HUES6 (cell line): Measurements from ENCODE around the gene BTBD9.

Experiments used
- H3K27ac ChIP-seq: 2 replicates; pipeline ENCODE4 v1.7.0; 2013; ENCODE audit warnings: low read depth, mild to moderate bottlenecking, low read length, inconsistent platforms
- H3K27me3 ChIP-seq: 2 replicates; pipeline ENCODE4 v1.6.1; 2013; ENCODE audit warnings: low read length; ENCODE audit not compliant: control insufficient read depth, insufficient read depth
- H3K36me3 ChIP-seq: 2 replicates; pipeline ENCODE4 v1.6.1; 2013; ENCODE audit warnings: low read length; ENCODE audit not compliant: control insufficient read depth, insufficient read depth
- H3K4me1 ChIP-seq: 2 replicates; pipeline ENCODE4 v1.6.1; 2013; ENCODE audit warnings: low read length; ENCODE audit not compliant: control insufficient read depth, insufficient read depth
- H3K4me3 ChIP-seq: 2 replicates; pipeline ENCODE4 v1.5.1; 2013; ENCODE audit warnings: low read depth, low read length
- H3K9ac ChIP-seq: one replicate; pipeline ENCODE4 v1.6.1; 2013; ENCODE audit warnings: mild to moderate bottlenecking, low read length
- H3K9me3 ChIP-seq: 2 replicates; pipeline ENCODE4 v1.6.1; 2013; ENCODE audit warnings: low read depth, low read length; ENCODE audit not compliant: control insufficient read depth, insufficient read depth

The BTBD9 gene

GRCh38 chr6:38346291-38347079 is 293.2 kb downstream of the BTBD9 start:
- Histone ChIP-seq H3K4me1 (peaks cover 23% of the 10 kb centered on the region), H3K27ac (no peak overlapping the region), H3K36me3 (no peaks in the 10 kb centered on the region), H3K9ac (no peak overlapping the region), H3K27me3 (no peaks in the 10 kb centered on the region), H3K4me3 (no peak overlapping the region), H3K9me3 (no peaks in the 10 kb centered on the region)

- peaks cover 17% of the 10 kb centered on the region for H3K4me1 ChIP-seq
- no peak overlapping the region for H3K27ac ChIP-seq
- no peak overlapping the region for H3K4me3 ChIP-seq
- no peaks in the 10 kb centered on the region for H3K27me3 ChIP-seq
- no peaks in the 10 kb centered on the region for H3K36me3 ChIP-seq
- H3K9me3 ChIP-seq = no peaks in the 10 kb centered on the region
- no peak overlapping the region for H3K9ac ChIP-seq
Observed at GRCh38 chr6:38345586-38345985, 294.1 kb downstream of the BTBD9 start.

GRCh38 chr6:38341496-38341895 is 298.2 kb downstream of the BTBD9 start:
- H3K4me1 ChIP-seq = peaks cover 8% of the 10 kb centered on the region
- H3K9ac ChIP-seq = no peak overlapping the region
- no peaks in the 10 kb centered on the region for H3K27me3 ChIP-seq
- no peak overlapping the region for H3K27ac ChIP-seq
- no peak overlapping the region for H3K4me3 ChIP-seq
- H3K9me3 ChIP-seq = no peaks in the 10 kb centered on the region
- H3K36me3 ChIP-seq = no peaks in the 10 kb centered on the region

- no peaks in the 10 kb centered on the region for H3K27me3 ChIP-seq
- H3K27ac ChIP-seq = no peak overlapping the region
- H3K9me3 ChIP-seq = no peaks in the 10 kb centered on the region
- no peak overlapping the region for H3K9ac ChIP-seq
- no peak overlapping the region for H3K4me3 ChIP-seq
- H3K36me3 ChIP-seq = no peaks in the 10 kb centered on the region
- peaks cover 5% of the 10 kb centered on the region for H3K4me1 ChIP-seq
Observed at GRCh38 chr6:38339914-38340313, 299.8 kb downstream of the BTBD9 start.

- Histone ChIP-seq H3K4me3 (no peak overlapping the region), H3K4me1 (peaks cover 5% of the 10 kb centered on the region), H3K27ac (no peak overlapping the region), H3K9me3 (peaks cover 13% of the 10 kb centered on the region; the same call in 1 of the 2 replicates), H3K36me3 (no peaks in the 10 kb centered on the region), H3K9ac (no peak overlapping the region), H3K27me3 (no peaks in the 10 kb centered on the region)
Observed at GRCh38 chr6:38337819-38338465, 301.8 kb downstream of the BTBD9 start.

DNA sequence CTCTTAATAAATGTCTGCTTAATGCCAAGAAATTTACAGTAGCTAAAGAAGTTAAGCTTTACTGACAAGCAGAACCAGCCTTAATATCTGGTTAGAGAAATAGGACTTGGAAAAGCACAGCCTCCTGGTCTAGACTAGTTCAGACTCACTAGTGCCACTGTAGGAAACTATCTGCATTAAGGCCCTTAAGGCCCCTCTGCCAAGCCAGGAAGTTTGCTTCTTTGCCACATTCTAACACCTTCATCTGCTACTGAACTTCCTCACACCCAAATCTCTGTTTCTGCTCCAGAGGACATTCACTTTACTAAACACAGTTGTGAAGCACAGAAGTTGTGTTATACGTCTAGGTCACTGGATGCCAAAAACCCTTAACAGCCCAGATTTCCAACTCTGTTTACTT is 302.8 kb downstream of the BTBD9 start:
- H3K27ac ChIP-seq = no peak overlapping the region
- H3K36me3 ChIP-seq = no peaks in the 10 kb centered on the region
- H3K9me3 ChIP-seq = peaks cover 14% of the 10 kb centered on the region; the same call in 1 of the 2 replicates
- no peak overlapping the region for H3K4me3 ChIP-seq
- peaks cover 5% of the 10 kb centered on the region for H3K4me1 ChIP-seq
- no peak overlapping the region for H3K9ac ChIP-seq
- no peaks in the 10 kb centered on the region for H3K27me3 ChIP-seq

DNA sequence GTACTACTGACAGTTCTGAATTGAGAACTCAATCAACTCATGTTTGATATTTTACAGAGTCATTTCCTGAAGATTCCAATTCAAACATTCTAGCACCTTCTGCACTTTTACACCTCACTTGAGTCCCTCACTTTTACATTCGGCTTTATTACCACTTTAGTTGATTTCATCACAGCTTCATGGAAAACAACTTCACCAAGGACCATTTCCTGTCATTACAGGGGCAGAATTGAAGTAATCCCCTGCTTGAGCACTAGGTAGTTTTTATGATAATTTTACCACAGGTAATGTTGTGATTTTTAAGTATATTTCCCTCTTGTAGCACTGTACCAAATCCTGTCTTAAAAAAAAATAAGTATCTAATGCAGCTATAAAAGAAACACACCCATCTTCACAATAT is 312.9 kb downstream of the BTBD9 start:
- no peak overlapping the region for H3K9ac ChIP-seq

DNA sequence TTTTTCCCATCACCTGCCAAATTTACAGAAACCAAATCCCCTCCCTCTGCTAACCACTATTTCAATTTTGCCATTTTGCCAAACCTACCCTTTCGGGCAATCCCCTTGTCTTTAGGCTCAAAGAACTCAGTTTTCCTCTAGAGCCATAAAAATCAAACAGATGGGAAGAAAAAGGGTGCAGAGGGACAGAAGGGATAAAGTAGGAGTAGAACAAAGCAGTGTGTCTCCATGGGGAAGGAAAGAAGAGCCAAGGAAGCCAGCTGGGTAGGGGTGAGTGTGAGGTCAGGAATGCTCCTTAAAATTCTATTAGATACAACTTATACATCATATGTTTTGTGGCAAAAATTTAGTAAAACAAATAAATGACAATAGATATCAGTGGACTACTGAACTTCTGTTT is 316.5 kb downstream of the BTBD9 start:
- no peaks in the 10 kb centered on the region for H3K27me3 ChIP-seq
- no peak overlapping the region for H3K4me3 ChIP-seq
- no peak overlapping the region for H3K9ac ChIP-seq
- H3K27ac ChIP-seq = no peak overlapping the region
- peaks cover 11% of the 10 kb centered on the region; the same call in 1 of the 2 replicates for H3K4me1 ChIP-seq
- no peaks in the 10 kb centered on the region for H3K9me3 ChIP-seq
- no peaks in the 10 kb centered on the region for H3K36me3 ChIP-seq

More for the DNA sequence above, 312.9 kb downstream of the BTBD9 start:
- H3K36me3 ChIP-seq = no peaks in the 10 kb centered on the region
- H3K9me3 ChIP-seq = no peaks in the 10 kb centered on the region
- H3K27me3 ChIP-seq = no peaks in the 10 kb centered on the region
- H3K27ac ChIP-seq = no peak overlapping the region
- H3K4me1 ChIP-seq = peaks cover 4% of the 10 kb centered on the region; the same call in 1 of the 2 replicates
- H3K4me3 ChIP-seq = no peak overlapping the region

- no peaks in the 10 kb centered on the region for H3K36me3 ChIP-seq
- H3K9me3 ChIP-seq = no peaks in the 10 kb centered on the region
- H3K4me1 ChIP-seq = peaks cover 11% of the 10 kb centered on the region; the same call in 1 of the 2 replicates
- no peaks in the 10 kb centered on the region for H3K27me3 ChIP-seq
- no peak overlapping the region for H3K4me3 ChIP-seq
- no peak overlapping the region for H3K27ac ChIP-seq
- no peak overlapping the region for H3K9ac ChIP-seq
Observed at GRCh38 chr6:38322138-38322537, 317.6 kb downstream of the BTBD9 start.

DNA sequence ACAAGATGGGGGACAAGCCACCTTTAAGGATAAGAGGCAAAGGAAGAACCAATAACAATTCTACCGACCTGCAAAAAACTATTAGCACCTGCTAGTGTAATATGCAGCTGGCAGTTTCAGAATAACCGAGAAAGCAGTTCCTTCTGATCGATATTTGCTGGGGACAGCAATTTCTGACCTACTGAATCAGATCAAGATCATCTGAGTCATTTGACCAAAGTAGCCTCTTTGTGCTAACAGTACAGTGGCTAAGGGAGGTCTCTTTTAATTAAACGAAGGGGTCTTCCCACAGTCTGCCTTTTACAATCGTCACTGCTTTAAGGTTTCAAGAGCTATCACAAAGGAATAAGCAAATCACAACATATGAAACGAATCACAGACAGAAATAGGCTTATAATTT is 318.9 kb downstream of the BTBD9 start:
- Histone ChIP-seq H3K9me3 (no peaks in the 10 kb centered on the region), H3K4me1 (peaks cover 7% of the 10 kb centered on the region; the same call in 1 of the 2 replicates), H3K27me3 (no peaks in the 10 kb centered on the region), H3K36me3 (no peaks in the 10 kb centered on the region), H3K4me3 (no peak overlapping the region), H3K9ac (no peak overlapping the region), H3K27ac (no peak overlapping the region)

GRCh38 chr6:38320358-38320757 is 319.4 kb downstream of the BTBD9 start:
- Histone ChIP-seq H3K27ac (no peak overlapping the region), H3K36me3 (no peaks in the 10 kb centered on the region), H3K9ac (no peak overlapping the region), H3K27me3 (no peaks in the 10 kb centered on the region), H3K9me3 (no peaks in the 10 kb centered on the region), H3K4me3 (no peak overlapping the region), H3K4me1 (peaks cover 7% of the 10 kb centered on the region; the same call in 1 of the 2 replicates)
